DOHH2 (cell line): ENCODE data around the gene DNAJA3.

Experiments
- CTCF ChIP-seq: fragments of 200-600 bp; sonication (generic); IDR thresholded peaks from one replicate; pipeline ENCODE4 v1.5.1; 2014; ENCODE audit warnings: antibody characterized with exemption, mild to moderate bottlenecking, low read depth, low read length; ENCODE audit not compliant: poor library complexity, severe bottlenecking
- EZH2phosphoT487 ChIP-seq: fragments of 200-600 bp; sonication (generic); IDR thresholded peaks from 2 replicates; pipeline ENCODE4 v1.6.1; 2017; ENCODE audit warnings: borderline replicate concordance, mild to moderate bottlenecking, antibody characterized with exemption, low read length, moderate library complexity, mixed read lengths

DNA sequence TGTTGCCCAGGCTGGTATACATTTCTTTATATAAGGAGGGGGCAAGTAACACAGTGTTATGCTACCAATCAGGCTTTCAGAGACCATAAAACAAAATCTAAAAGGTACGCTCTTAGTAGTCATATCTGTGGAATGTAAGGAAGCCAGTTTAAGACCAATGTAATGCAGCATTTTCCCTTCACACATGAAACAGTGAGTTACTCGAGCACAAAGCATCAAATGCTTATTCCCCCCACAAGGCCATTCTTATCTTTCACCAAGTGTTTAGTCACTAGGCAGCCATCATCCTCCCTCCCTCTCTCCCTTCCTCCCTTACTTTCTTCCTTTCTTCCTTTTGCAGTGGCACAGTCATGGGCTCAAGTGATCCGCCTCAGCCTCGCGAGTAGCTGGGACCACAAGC, 63.4 kb downstream of the DNAJA3 start:
- TF ChIP-seq CTCF (no peak), EZH2phosphoT487 (no peak)
